Liver (tissue), 9 donors: ENCODE results near the gene TMEM140. TPM values are rescaled to one million over a fixed set of nuclear protein-coding genes. Genes with fewer than 3 reads are reported as not detected.

ENCODE experiments used
- DNase-seq: peaks from one replicate; pipeline ENCODE4 v3.0.0-alpha.2; 2017; ENCODE audit warnings: low spot score
- H3K27ac ChIP-seq, 2 donors: one replicate each; pipeline ENCODE4 v1.7.0; 2013; ENCODE audit warnings: inconsistent platforms in 2 of 2, low read length in 2 of 2, control low read depth in 1 of 2, low read depth in 1 of 2, mild to moderate bottlenecking in 1 of 2
- H3K27me3 ChIP-seq, 4 donors: one replicate each; pipeline versions ENCODE4 v1.6.1 to v1.7.0; 2013; ENCODE audit warnings: low read length in 3 of 4, inconsistent platforms in 1 of 4, mild to moderate bottlenecking in 1 of 4, moderate library complexity in 1 of 4; ENCODE audit not compliant: control insufficient read depth in 4 of 4, insufficient read depth in 4 of 4
- H3K36me3 ChIP-seq, 4 donors: one replicate each; pipeline versions ENCODE4 v1.6.1 to v1.7.0; 2013; ENCODE audit warnings: low read length in 3 of 4, mild to moderate bottlenecking in 3 of 4, low read depth in 1 of 4, moderate library complexity in 1 of 4; ENCODE audit not compliant: control insufficient read depth in 4 of 4, insufficient read depth in 3 of 4
- H3K4me1 ChIP-seq, 4 donors: one replicate each; pipeline versions ENCODE4 v1.6.1 to v1.7.0; 2013; ENCODE audit warnings: low read length in 3 of 4, mild to moderate bottlenecking in 3 of 4, moderate library complexity in 1 of 4; ENCODE audit not compliant: control insufficient read depth in 4 of 4, insufficient read depth in 4 of 4
- H3K4me3 ChIP-seq, 3 donors: one replicate each; pipeline versions ENCODE4 v1.6.1 to v1.7.0; 2013; ENCODE audit warnings: low read length in 3 of 3, control low read depth in 1 of 3, low read depth in 1 of 3, mild to moderate bottlenecking in 1 of 3
- H3K9ac ChIP-seq, 2 donors: one replicate each; pipeline ENCODE4 v1.7.0; 2013; ENCODE audit warnings: low read length in 2 of 2, mild to moderate bottlenecking in 2 of 2, moderate library complexity in 2 of 2, control low read depth in 1 of 2, low read depth in 1 of 2
- H3K9me3 ChIP-seq, 4 donors: one replicate each; pipeline versions ENCODE4 v1.6.1 to v1.7.0; 2013; ENCODE audit warnings: low read length in 3 of 4; ENCODE audit not compliant: control insufficient read depth in 4 of 4
- ATF3 ChIP-seq: IDR thresholded peaks from 2 replicates; pipeline ENCODE4 v1.6.1; 2016; ENCODE audit warnings: antibody characterized with exemption
- FOXA2 ChIP-seq: IDR thresholded peaks from 2 replicates; pipeline ENCODE4 v1.6.1; 2016; ENCODE audit warnings: antibody characterized with exemption
- HNF4G ChIP-seq: IDR thresholded peaks from 2 replicates; pipeline ENCODE4 v1.6.1; 2016; ENCODE audit warnings: antibody characterized with exemption
- JUND ChIP-seq, 2 donors: IDR thresholded peaks; 2 replicates each; pipeline ENCODE4 v1.6.1; 2016; ENCODE audit warnings: antibody characterized with exemption in 2 of 2
- NR2F2 ChIP-seq: IDR thresholded peaks from 2 replicates; pipeline ENCODE4 v1.6.1; 2016; ENCODE audit warnings: antibody characterized with exemption
- REST ChIP-seq: IDR thresholded peaks from 2 replicates; pipeline ENCODE4 v1.6.1; 2016; ENCODE audit warnings: antibody characterized with exemption, mild to moderate bottlenecking
- RXRA ChIP-seq, 2 donors: IDR thresholded peaks; 2 replicates each; pipeline ENCODE4 v1.6.1; 2017 to 2018; ENCODE audit warnings: antibody characterized with exemption in 2 of 2, mild to moderate bottlenecking in 1 of 2
- SP1 ChIP-seq: IDR thresholded peaks from 2 replicates; pipeline ENCODE4 v1.6.1; 2018; ENCODE audit warnings: antibody characterized with exemption, mild to moderate bottlenecking
- YY1 ChIP-seq: IDR thresholded peaks from 2 replicates; pipeline ENCODE4 v1.6.1; 2016; ENCODE audit warnings: antibody characterized with exemption, mild to moderate bottlenecking
- polyA plus RNA-seq, 2 donors: library from polyadenylated mRNA; stranded (reverse) in 1 of 2; unstranded in 1 of 2; fragments of 200-250 nt in 1 of 2; fragments of >200 nt in 1 of 2; fragmentation: Nextera tagmentation in 1 of 2; extraction: Ambion mirVana in 1 of 2; gene quantifications; one replicate each; pipeline versions ENCODE4 v1.2.1 to v1.2.3, GENCODE V29; 2013 to 2015
- total RNA-seq, 2 donors: library from RNA; depleted of rRNA; stranded (reverse); fragments of >200 nt; gene quantifications; one replicate each; pipeline ENCODE4 v1.2.3, GENCODE V29; 2014
- TF ChIP-seq, protein P1 (sequence below): IDR thresholded peaks from 2 replicates; pipeline ENCODE4 v1.6.1; 2016; ENCODE audit warnings: antibody characterized with exemption
- TF ChIP-seq, protein P2 (sequence below): IDR thresholded peaks from 2 replicates; pipeline ENCODE4 v1.6.1; 2016; ENCODE audit warnings: antibody characterized with exemption
- donor health status: healthy.
- donor health status: healthy.
- donor health status: healthy.
- donor health status: healthy.
- donor health status: healthy.

TMEM140 gene
- total and polyA plus RNA-seq, 4 donors = 22.3 to 34.3 (median 25.9) TPM

DNA sequence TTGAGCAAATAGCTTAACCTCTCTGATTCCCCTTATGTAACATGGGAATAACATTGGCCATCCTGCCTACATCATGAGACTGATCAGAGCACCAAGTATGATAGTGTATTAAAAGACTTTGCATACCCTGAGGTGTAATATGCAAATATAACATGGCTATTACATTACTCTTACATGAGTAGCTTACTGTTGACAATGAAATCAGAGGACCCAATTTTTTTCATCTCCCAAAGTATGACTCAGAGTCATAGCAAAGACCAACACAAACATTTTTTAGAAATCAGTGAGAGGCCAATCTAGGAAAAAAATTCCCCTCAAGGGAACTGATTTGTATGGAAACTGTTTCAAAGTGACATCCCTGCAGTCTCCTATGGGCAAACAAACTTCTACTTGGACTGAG lies 47.0 kb upstream of the TMEM140 start (continued):
- TF ChIP-seq REST (no peak), SP1 (no peak), JUND (IDR thresholded peaks at IDR 0.05) (no peak), HNF4G (no peak), NR2F2 (no peak)

- Histone ChIP-seq H3K36me3 (no peaks in the 10 kb centered on the region), H3K9ac (no peak overlapping the region), H3K27ac (no peak overlapping the region)
Measured at GRCh38 chr7:135102372-135102771, 45.5 kb upstream of the TMEM140 start.

More at GRCh38 chr7:135102372-135102771, 45.5 kb upstream of the TMEM140 start:
- DNase-seq = no peak
- no peaks in the 10 kb centered on the region for H3K4me1 ChIP-seq
- no peaks in the 10 kb centered on the region for H3K27me3 ChIP-seq
- no peak overlapping the region for H3K4me3 ChIP-seq
- no peak for TF ChIP-seq FOXA2
- TF ChIP-seq, protein P1, sequence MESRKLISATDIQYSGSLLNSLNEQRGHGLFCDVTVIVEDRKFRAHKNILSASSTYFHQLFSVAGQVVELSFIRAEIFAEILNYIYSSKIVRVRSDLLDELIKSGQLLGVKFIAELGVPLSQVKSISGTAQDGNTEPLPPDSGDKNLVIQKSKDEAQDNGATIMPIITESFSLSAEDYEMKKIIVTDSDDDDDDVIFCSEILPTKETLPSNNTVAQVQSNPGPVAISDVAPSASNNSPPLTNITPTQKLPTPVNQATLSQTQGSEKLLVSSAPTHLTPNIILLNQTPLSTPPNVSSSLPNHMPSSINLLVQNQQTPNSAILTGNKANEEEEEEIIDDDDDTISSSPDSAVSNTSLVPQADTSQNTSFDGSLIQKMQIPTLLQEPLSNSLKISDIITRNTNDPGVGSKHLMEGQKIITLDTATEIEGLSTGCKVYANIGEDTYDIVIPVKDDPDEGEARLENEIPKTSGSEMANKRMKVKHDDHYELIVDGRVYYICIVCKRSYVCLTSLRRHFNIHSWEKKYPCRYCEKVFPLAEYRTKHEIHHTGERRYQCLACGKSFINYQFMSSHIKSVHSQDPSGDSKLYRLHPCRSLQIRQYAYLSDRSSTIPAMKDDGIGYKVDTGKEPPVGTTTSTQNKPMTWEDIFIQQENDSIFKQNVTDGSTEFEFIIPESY = no peak
- TF ChIP-seq RXRA (IDR thresholded peaks at IDR 0.05) = no peak
- TF ChIP-seq YY1 = no peak
- TF ChIP-seq ATF3 = no peak
- TF ChIP-seq HNF4G = no peak
- TF ChIP-seq, protein P2, sequence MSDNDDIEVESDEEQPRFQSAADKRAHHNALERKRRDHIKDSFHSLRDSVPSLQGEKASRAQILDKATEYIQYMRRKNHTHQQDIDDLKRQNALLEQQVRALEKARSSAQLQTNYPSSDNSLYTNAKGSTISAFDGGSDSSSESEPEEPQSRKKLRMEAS = no peak
- no peak for TF ChIP-seq REST
- no peak for TF ChIP-seq NR2F2
- no peaks in the 10 kb centered on the region for H3K9me3 ChIP-seq
